HepG2 (cell line): ENCODE data around the gene SMTNL1. TPM values are rescaled to one million over a fixed set of nuclear protein-coding genes. Genes with fewer than 3 reads are reported as not detected.

Experiments
- CC2D1A ChIP-seq: sonication (generic); formaldehyde crosslinking; IDR thresholded peaks from 2 replicates; pipeline ENCODE4 v1.8.1; 2023; ENCODE audit warnings: mild to moderate bottlenecking, missing genetic modification reagents
- E2F2 ChIP-seq: sonication (generic); formaldehyde crosslinking; IDR thresholded peaks from 2 replicates; pipeline ENCODE4 v1.4.0; 2020; ENCODE audit warnings: missing genetic modification reagents, borderline replicate concordance
- ELF1 ChIP-seq: sonication (generic); formaldehyde crosslinking; IDR thresholded peaks from 2 replicates; pipeline ENCODE4 v1.4.0; 2020; ENCODE audit warnings: missing genetic modification reagents
- FOXK1 ChIP-seq: sonication (generic); formaldehyde crosslinking; IDR thresholded peaks from 2 replicates; pipeline ENCODE4 v1.4.0; 2020; ENCODE audit warnings: low read depth, missing genetic modification reagents, borderline replicate concordance
- HDAC1 ChIP-seq: sonication (generic); formaldehyde crosslinking; IDR thresholded peaks from 2 replicates; pipeline ENCODE4 v1.5.1; 2020; ENCODE audit warnings: mild to moderate bottlenecking, missing genetic modification reagents
- NR3C1 ChIP-seq: sonication (generic); formaldehyde crosslinking; IDR thresholded peaks from 2 replicates; pipeline ENCODE4 v1.4.0; 2020; ENCODE audit warnings: missing genetic modification reagents
- PPARG ChIP-seq: conservative IDR thresholded peaks from 2 replicates; pipeline ENCODE4 v1.6.1; 2016; ENCODE audit warnings: missing biosample characterization, missing genetic modification reagents
- RNF2 ChIP-seq: fragments of 450-650 bp; conservative IDR thresholded peaks from 2 replicates; pipeline ENCODE4 v1.6.1; 2016; ENCODE audit warnings: low read depth
- SALL1 ChIP-seq: sonication (generic); formaldehyde crosslinking; IDR thresholded peaks from 2 replicates; pipeline ENCODE4 v1.8.0; 2022; ENCODE audit warnings: mild to moderate bottlenecking, missing genetic modification reagents
- SALL2 ChIP-seq: sonication (generic); formaldehyde crosslinking; IDR thresholded peaks from 2 replicates; pipeline ENCODE4 v1.8.1; 2023; ENCODE audit warnings: mild to moderate bottlenecking, missing genetic modification reagents, inconsistent platforms
- SNAPC4 ChIP-seq: sonication (generic); formaldehyde crosslinking; IDR thresholded peaks from 2 replicates; pipeline ENCODE4 v1.4.0; 2020; ENCODE audit warnings: mild to moderate bottlenecking, missing genetic modification reagents
- TCF12 ChIP-seq, 2 experiments: fragments of 450-650 bp in 1 of 2; sonication (generic) in 1 of 2; formaldehyde crosslinking in 1 of 2; IDR thresholded peaks; 2 replicates each; pipeline versions ENCODE4 v1.6.1 to v1.8.0; 2017 to 2022; ENCODE audit warnings: antibody characterized with exemption in 1 of 2, mild to moderate bottlenecking in 1 of 2, missing genetic modification reagents in 1 of 2, moderate library complexity in 1 of 2
- ZFP41 ChIP-seq: sonication (generic); formaldehyde crosslinking; IDR thresholded peaks from 2 replicates; pipeline ENCODE4 v1.4.0; 2020; ENCODE audit warnings: mild to moderate bottlenecking, missing genetic modification reagents, borderline replicate concordance
- ZFX ChIP-seq: sonication (generic); formaldehyde crosslinking; IDR thresholded peaks from 2 replicates; pipeline ENCODE4 v1.4.0; 2020; ENCODE audit warnings: mild to moderate bottlenecking, low read depth, missing genetic modification reagents, moderate library complexity
- ZNF292 ChIP-seq: sonication (generic); formaldehyde crosslinking; IDR thresholded peaks from 2 replicates; pipeline ENCODE4 v1.8.1; 2022; ENCODE audit warnings: mild to moderate bottlenecking, low read depth, missing genetic modification reagents, borderline replicate concordance
- ZNF44 ChIP-seq: sonication (generic); formaldehyde crosslinking; IDR thresholded peaks from 2 replicates; pipeline ENCODE4 v1.5.1; 2020; ENCODE audit warnings: mild to moderate bottlenecking, missing genetic modification reagents
- ZNF672 ChIP-seq: sonication (generic); formaldehyde crosslinking; IDR thresholded peaks from 2 replicates; pipeline ENCODE4 v1.8.1; 2022; ENCODE audit warnings: missing genetic modification reagents
- polyA plus RNA-seq, 8 experiments: library from polyadenylated mRNA; depleted of rRNA in 3 of 8; stranded (reverse) in 7 of 8; unstranded in 1 of 8; fragments of >200 nt; fragmentation: Illumina TruSeq in 4 of 8; extraction: Trizol in 4 of 8; gene quantifications; 2 replicates each; pipeline versions ENCODE4 v1.2.1 to v1.2.3, GENCODE V29; 2011 to 2016; ENCODE audit warnings: low read depth in 4 of 8, missing spikeins in 1 of 8, mixed read lengths in 1 of 8; ENCODE audit not compliant: insufficient read depth in 1 of 8
- total RNA-seq, 5 experiments: library from RNA; depleted of rRNA; stranded (reverse); fragments of >200 nt; fragmentation: Illumina TruSeq; extraction: Trizol; gene quantifications; 2 replicates each; pipeline ENCODE4 v1.2.3, GENCODE V29; 2016; ENCODE audit warnings: low read depth in 1 of 5
- TF ChIP-seq, protein P1 (sequence below): sonication (generic); formaldehyde crosslinking; IDR thresholded peaks from 2 replicates; pipeline ENCODE4 v1.4.0; 2020; ENCODE audit warnings: missing genetic modification reagents, mild to moderate bottlenecking, borderline replicate concordance
- TF ChIP-seq, protein P2 (sequence below): sonication (generic); formaldehyde crosslinking; IDR thresholded peaks from 2 replicates; pipeline ENCODE4 v1.4.0; 2020; ENCODE audit warnings: mild to moderate bottlenecking, missing genetic modification reagents

Gene SMTNL1
- total and polyA plus RNA-seq, 2 of the 13 experiments (the other 11 are each of a cell fraction or from before 2014, with no cell fraction given): 0.04 TPM; not detected in 1

- no peak; the same call in 1 of the 2 replicates for TF ChIP-seq SALL2
- no peak; the same call in 1 of the 2 replicates for TF ChIP-seq FOXK1
- TF ChIP-seq ZNF292: peak; percentile 76; the same call in 1 of the 2 replicates
- no peak for TF ChIP-seq RNF2
- no peak; the same call in 1 of the 2 replicates for TF ChIP-seq ZFX
- TF ChIP-seq SALL1 (CRISPR knock-in tag): peak; percentile 73
- TF ChIP-seq ELF1: no peak
- no peak for TF ChIP-seq NR3C1
- TF ChIP-seq HDAC1: peak; percentile 42; the same call in 1 of the 2 replicates
- TF ChIP-seq PPARG (CRISPR knock-in tag): no peak
- TF ChIP-seq CC2D1A (CRISPR knock-in tag): no peak
- no peak for TF ChIP-seq ZNF44 (CRISPR knock-in tag)
- no peak for TF ChIP-seq ZNF672 (CRISPR knock-in tag)
- TF ChIP-seq SNAPC4 (CRISPR knock-in tag): no peak
- TF ChIP-seq TCF12 (IDR thresholded peaks at IDR 0.05): no peak
- no peak; the same call in 1 of the 2 replicates for TF ChIP-seq TCF12 (CRISPR knock-in tag; IDR thresholded peaks at IDR 0.05)
- TF ChIP-seq, protein P1, sequence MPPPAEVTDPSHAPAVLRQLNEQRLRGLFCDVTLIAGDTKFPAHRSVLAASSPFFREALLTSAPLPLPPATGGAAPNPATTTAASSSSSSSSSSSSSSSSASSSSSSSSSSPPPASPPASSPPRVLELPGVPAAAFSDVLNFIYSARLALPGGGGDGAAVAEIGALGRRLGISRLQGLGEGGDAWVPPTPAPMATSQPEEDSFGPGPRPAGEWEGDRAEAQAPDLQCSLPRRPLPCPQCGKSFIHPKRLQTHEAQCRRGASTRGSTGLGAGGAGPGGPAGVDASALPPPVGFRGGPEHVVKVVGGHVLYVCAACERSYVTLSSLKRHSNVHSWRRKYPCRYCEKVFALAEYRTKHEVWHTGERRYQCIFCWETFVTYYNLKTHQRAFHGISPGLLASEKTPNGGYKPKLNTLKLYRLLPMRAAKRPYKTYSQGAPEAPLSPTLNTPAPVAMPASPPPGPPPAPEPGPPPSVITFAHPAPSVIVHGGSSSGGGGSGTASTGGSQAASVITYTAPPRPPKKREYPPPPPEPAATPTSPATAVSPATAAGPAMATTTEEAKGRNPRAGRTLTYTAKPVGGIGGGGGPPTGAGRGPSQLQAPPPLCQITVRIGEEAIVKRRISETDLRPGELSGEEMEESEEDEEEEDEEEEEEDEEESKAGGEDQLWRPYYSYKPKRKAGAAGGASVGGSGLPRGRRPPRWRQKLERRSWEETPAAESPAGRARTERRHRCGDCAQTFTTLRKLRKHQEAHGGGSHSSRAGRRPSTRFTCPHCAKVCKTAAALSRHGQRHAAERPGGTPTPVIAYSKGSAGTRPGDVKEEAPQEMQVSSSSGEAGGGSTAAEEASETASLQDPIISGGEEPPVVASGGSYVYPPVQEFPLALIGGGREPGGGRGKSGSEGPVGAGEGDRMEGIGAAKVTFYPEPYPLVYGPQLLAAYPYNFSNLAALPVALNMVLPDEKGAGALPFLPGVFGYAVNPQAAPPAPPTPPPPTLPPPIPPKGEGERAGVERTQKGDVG: peak; percentile 10; the same call in 1 of the 2 replicates
- no peak for TF ChIP-seq ZFP41 (CRISPR knock-in tag)
- TF ChIP-seq, protein P2, sequence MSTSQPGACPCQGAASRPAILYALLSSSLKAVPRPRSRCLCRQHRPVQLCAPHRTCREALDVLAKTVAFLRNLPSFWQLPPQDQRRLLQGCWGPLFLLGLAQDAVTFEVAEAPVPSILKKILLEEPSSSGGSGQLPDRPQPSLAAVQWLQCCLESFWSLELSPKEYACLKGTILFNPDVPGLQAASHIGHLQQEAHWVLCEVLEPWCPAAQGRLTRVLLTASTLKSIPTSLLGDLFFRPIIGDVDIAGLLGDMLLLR (CRISPR knock-in tag): peak; percentile 89
- no peak for TF ChIP-seq E2F2 (CRISPR knock-in tag)
These were observed 21.9 kb upstream of the SMTNL1 start, which contains the start of gene SLC43A1 (continued) for GRCh38 chr11:57515332-57516060.
